ENCODE results near the gene EYS. TPM values are rescaled to one million over a fixed set of nuclear protein-coding genes. Genes with fewer than 3 reads are reported as not detected.
"Not testable (repeated sequence)": the region's sequence is repeated elsewhere in the genome, so short reads cannot be mapped to it uniquely, and the experiment has no call there.

Gene EYS
- total RNA-seq, 1 donor from 2014 or later = not detected

GRCh38 chr6:64479134-64479533 lies 1227.9 kb downstream of the EYS start:
- intact Hi-C loops (cut with micrococcal nuclease) = no loop called here
- ATAC-seq (no peak), DNase-seq (no peak)

GRCh38 chr6:64477391-64477790 lies 1229.6 kb downstream of the EYS start:
- intact Hi-C loops (cut with micrococcal nuclease) = no loop called here
- ATAC-seq = no peak
- no peak for DNase-seq

GRCh38 chr6:64476935-64477334 lies 1230.1 kb downstream of the EYS start:
- no peak for ATAC-seq

GRCh38 chr6:64469405-64469804 lies 1237.6 kb downstream of the EYS start:
- DNase-seq; intact Hi-C loops (cut with micrococcal nuclease); ATAC-seq: not testable (repeated sequence)

More at GRCh38 chr6:64476935-64477334, 1230.1 kb downstream of the EYS start:
- intact Hi-C loops (cut with micrococcal nuclease) = no loop called here
- no peak for DNase-seq

GRCh38 chr6:64467656-64468055 lies 1239.4 kb downstream of the EYS start:
- ATAC-seq (no peak), DNase-seq (no peak)
- intact Hi-C loops (cut with micrococcal nuclease) = no loop called here

GRCh38 chr6:64459411-64459944 lies 1247.5 kb downstream of the EYS start:
- intact Hi-C loops (cut with micrococcal nuclease) = no loop called here
- ATAC-seq = no peak
- DNase-seq = no peak

- DNase-seq; intact Hi-C loops (cut with micrococcal nuclease); ATAC-seq: not testable (repeated sequence)
Observed at GRCh38 chr6:64448101-64448500, 1258.9 kb downstream of the EYS start.

- no peak for ATAC-seq
- intact Hi-C loops (cut with micrococcal nuclease) = no loop called here
Observed at GRCh38 chr6:64445038-64445437, 1262.0 kb downstream of the EYS start.

GRCh38 chr6:64439274-64439673 lies 1267.8 kb downstream of the EYS start:
- intact Hi-C loops (cut with micrococcal nuclease) = no loop called here
- ATAC-seq (no peak), DNase-seq (no peak)

More at GRCh38 chr6:64445038-64445437, 1262.0 kb downstream of the EYS start:
- no peak for DNase-seq

GRCh38 chr6:64437996-64438395 lies 1269.0 kb downstream of the EYS start:
- ATAC-seq = no peak
- no peak for DNase-seq
- intact Hi-C loops (cut with micrococcal nuclease) = no loop called here

GRCh38 chr6:64429926-64430325 lies 1277.1 kb downstream of the EYS start:
- intact Hi-C loops (cut with micrococcal nuclease) = no loop called here
- no peak for DNase-seq
- no peak for ATAC-seq

GRCh38 chr6:64428186-64428585 lies 1278.8 kb downstream of the EYS start:
- DNase-seq = no peak
- no peak for ATAC-seq
- intact Hi-C loops (cut with micrococcal nuclease) = no loop called here

GRCh38 chr6:64415926-64416325 lies 1291.1 kb downstream of the EYS start:
- intact Hi-C loops (cut with micrococcal nuclease) = no loop called here
- ATAC-seq (peak; percentile 26), DNase-seq (no peak)

GRCh38 chr6:64411226-64411625 lies 1295.8 kb downstream of the EYS start:
- intact Hi-C loops (cut with micrococcal nuclease) = no loop called here
- DNase-seq = no peak
- ATAC-seq = no peak

- intact Hi-C loops (cut with micrococcal nuclease) = no loop called here
- no peak for ATAC-seq
- DNase-seq = no peak
Observed at GRCh38 chr6:64409948-64410347, 1297.1 kb downstream of the EYS start.

GRCh38 chr6:64404396-64404795 lies 1302.6 kb downstream of the EYS start:
- DNase-seq (no peak), ATAC-seq (no peak)
- intact Hi-C loops (cut with micrococcal nuclease) = no loop called here

GRCh38 chr6:64383277-64383676 lies 1323.7 kb downstream of the EYS start:
- ATAC-seq = no peak
- DNase-seq = no peak
- intact Hi-C loops (cut with micrococcal nuclease) = no loop called here

- intact Hi-C loops (cut with micrococcal nuclease) = no loop called here
- no peak for ATAC-seq
- no peak for DNase-seq
Observed at GRCh38 chr6:64376394-64376793, 1330.6 kb downstream of the EYS start.

GRCh38 chr6:64357430-64357829 lies 1349.6 kb downstream of the EYS start:
- ATAC-seq = peak; percentile 42
- intact Hi-C loops (cut with micrococcal nuclease) = no loop called here
- DNase-seq = no peak

- intact Hi-C loops (cut with micrococcal nuclease) = no loop called here
- ATAC-seq (no peak), DNase-seq (no peak)
Observed at GRCh38 chr6:64347411-64347810, 1359.6 kb downstream of the EYS start.

- intact Hi-C loops (cut with micrococcal nuclease) = no loop called here
- ATAC-seq = no peak
- DNase-seq = no peak
Observed at GRCh38 chr6:64335195-64335594, 1371.8 kb downstream of the EYS start.

- no peak for ATAC-seq
- intact Hi-C loops (cut with micrococcal nuclease) = no loop called here
- no peak for DNase-seq
Observed at GRCh38 chr6:64334636-64335035, 1372.4 kb downstream of the EYS start.
